Mammary epithelial cell (primary cell): ENCODE data around the gene RIPPLY1.

Experiments used
- EZH2 ChIP-seq: IDR thresholded peaks from 2 replicates; pipeline ENCODE4 v1.6.1; 2012; ENCODE audit warnings: low read length, inconsistent platforms, borderline replicate concordance
- TF ChIP-seq, protein P1 (sequence below), 2 donors: IDR thresholded peaks in 1 of 2; conservative IDR thresholded peaks in 1 of 2; 2 replicates each; pipeline ENCODE4 v1.5.1; 2011 to 2012; ENCODE audit warnings: inconsistent platforms in 2 of 2, low read length in 2 of 2, mild to moderate bottlenecking in 2 of 2, control low read depth in 1 of 2, low read depth in 1 of 2; ENCODE audit not compliant: insufficient read depth in 1 of 2; ENCODE audit errors: extremely low read depth in 1 of 2

DNA sequence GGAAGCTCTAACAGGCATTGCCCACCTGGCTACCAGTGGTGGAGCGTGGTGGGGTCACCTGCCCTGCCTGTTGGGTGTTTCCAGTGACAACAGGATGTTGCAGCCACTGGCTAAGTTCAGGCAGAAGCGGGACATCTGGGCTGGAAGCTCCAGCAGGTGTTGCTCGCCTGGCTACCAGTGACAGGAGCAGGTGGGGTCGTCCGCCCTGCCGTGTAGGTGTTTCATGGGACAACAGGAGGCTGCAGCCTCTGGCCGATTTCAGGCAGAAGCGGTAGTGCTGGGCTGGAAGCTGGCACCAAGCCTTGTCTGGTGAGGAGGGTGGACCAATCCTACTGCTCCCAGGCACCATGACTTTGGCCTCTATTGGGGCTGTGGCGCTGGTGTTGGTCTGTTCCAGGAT is 39.4 kb downstream of the RIPPLY1 start:
- TF ChIP-seq, protein P1, sequence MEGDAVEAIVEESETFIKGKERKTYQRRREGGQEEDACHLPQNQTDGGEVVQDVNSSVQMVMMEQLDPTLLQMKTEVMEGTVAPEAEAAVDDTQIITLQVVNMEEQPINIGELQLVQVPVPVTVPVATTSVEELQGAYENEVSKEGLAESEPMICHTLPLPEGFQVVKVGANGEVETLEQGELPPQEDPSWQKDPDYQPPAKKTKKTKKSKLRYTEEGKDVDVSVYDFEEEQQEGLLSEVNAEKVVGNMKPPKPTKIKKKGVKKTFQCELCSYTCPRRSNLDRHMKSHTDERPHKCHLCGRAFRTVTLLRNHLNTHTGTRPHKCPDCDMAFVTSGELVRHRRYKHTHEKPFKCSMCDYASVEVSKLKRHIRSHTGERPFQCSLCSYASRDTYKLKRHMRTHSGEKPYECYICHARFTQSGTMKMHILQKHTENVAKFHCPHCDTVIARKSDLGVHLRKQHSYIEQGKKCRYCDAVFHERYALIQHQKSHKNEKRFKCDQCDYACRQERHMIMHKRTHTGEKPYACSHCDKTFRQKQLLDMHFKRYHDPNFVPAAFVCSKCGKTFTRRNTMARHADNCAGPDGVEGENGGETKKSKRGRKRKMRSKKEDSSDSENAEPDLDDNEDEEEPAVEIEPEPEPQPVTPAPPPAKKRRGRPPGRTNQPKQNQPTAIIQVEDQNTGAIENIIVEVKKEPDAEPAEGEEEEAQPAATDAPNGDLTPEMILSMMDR (conservative IDR thresholded peaks at IDR 0.05 in 1 of 2, IDR thresholded peaks at IDR 0.05 in 1 of 2; ENCODE audit: extremely low read depth in 1 of 2, insufficient read depth in 1 of 2, low read depth in 1 of 2, low read length in 2 of 2), result no peak
- TF ChIP-seq EZH2, result no peak
